Liver (tissue), 9 donors: ENCODE data around the gene PRSS33. TPM values are rescaled to one million over a fixed set of nuclear protein-coding genes. Genes with fewer than 3 reads are reported as not detected.

Source experiments
- DNase-seq: peaks from one replicate; pipeline ENCODE4 v3.0.0-alpha.2; 2017; ENCODE audit warnings: low spot score
- H3K27ac ChIP-seq, 2 donors: one replicate each; pipeline ENCODE4 v1.7.0; 2013; ENCODE audit warnings: inconsistent platforms in 2 of 2, low read length in 2 of 2, control low read depth in 1 of 2, low read depth in 1 of 2, mild to moderate bottlenecking in 1 of 2
- H3K27me3 ChIP-seq, 4 donors: one replicate each; pipeline versions ENCODE4 v1.6.1 to v1.7.0; 2013; ENCODE audit warnings: low read length in 3 of 4, inconsistent platforms in 1 of 4, mild to moderate bottlenecking in 1 of 4, moderate library complexity in 1 of 4; ENCODE audit not compliant: control insufficient read depth in 4 of 4, insufficient read depth in 4 of 4
- H3K36me3 ChIP-seq, 4 donors: one replicate each; pipeline versions ENCODE4 v1.6.1 to v1.7.0; 2013; ENCODE audit warnings: low read length in 3 of 4, mild to moderate bottlenecking in 3 of 4, low read depth in 1 of 4, moderate library complexity in 1 of 4; ENCODE audit not compliant: control insufficient read depth in 4 of 4, insufficient read depth in 3 of 4
- H3K4me1 ChIP-seq, 4 donors: one replicate each; pipeline versions ENCODE4 v1.6.1 to v1.7.0; 2013; ENCODE audit warnings: low read length in 3 of 4, mild to moderate bottlenecking in 3 of 4, moderate library complexity in 1 of 4; ENCODE audit not compliant: control insufficient read depth in 4 of 4, insufficient read depth in 4 of 4
- H3K4me3 ChIP-seq, 3 donors: one replicate each; pipeline versions ENCODE4 v1.6.1 to v1.7.0; 2013; ENCODE audit warnings: low read length in 3 of 3, control low read depth in 1 of 3, low read depth in 1 of 3, mild to moderate bottlenecking in 1 of 3
- H3K9ac ChIP-seq, 2 donors: one replicate each; pipeline ENCODE4 v1.7.0; 2013; ENCODE audit warnings: low read length in 2 of 2, mild to moderate bottlenecking in 2 of 2, moderate library complexity in 2 of 2, control low read depth in 1 of 2, low read depth in 1 of 2
- H3K9me3 ChIP-seq, 4 donors: one replicate each; pipeline versions ENCODE4 v1.6.1 to v1.7.0; 2013; ENCODE audit warnings: low read length in 3 of 4; ENCODE audit not compliant: control insufficient read depth in 4 of 4
- EGR1 ChIP-seq, 2 donors: IDR thresholded peaks; 2 replicates each; pipeline ENCODE4 v1.6.1; 2016 to 2018; ENCODE audit warnings: antibody characterized with exemption in 2 of 2, low read depth in 2 of 2
- FOXA2 ChIP-seq: IDR thresholded peaks from 2 replicates; pipeline ENCODE4 v1.6.1; 2016; ENCODE audit warnings: antibody characterized with exemption
- GABPA ChIP-seq, 2 donors: IDR thresholded peaks in 1 of 2; conservative IDR thresholded peaks in 1 of 2; 2 replicates each; pipeline ENCODE4 v1.6.1; 2016; ENCODE audit warnings: antibody characterized with exemption in 2 of 2, mild to moderate bottlenecking in 1 of 2, moderate library complexity in 1 of 2
- HNF4A ChIP-seq, 2 donors: conservative IDR thresholded peaks; 2 replicates each; pipeline ENCODE4 v1.6.1; 2016; ENCODE audit warnings: antibody characterized with exemption in 2 of 2, mild to moderate bottlenecking in 2 of 2
- HNF4G ChIP-seq: IDR thresholded peaks from 2 replicates; pipeline ENCODE4 v1.6.1; 2016; ENCODE audit warnings: antibody characterized with exemption
- JUND ChIP-seq, 2 donors: IDR thresholded peaks; 2 replicates each; pipeline ENCODE4 v1.6.1; 2016; ENCODE audit warnings: antibody characterized with exemption in 2 of 2
- RAD21 ChIP-seq, 2 donors: IDR thresholded peaks; 2 replicates each; pipeline ENCODE4 v1.6.1; 2016; ENCODE audit warnings: antibody characterized with exemption in 2 of 2, mild to moderate bottlenecking in 2 of 2
- RXRA ChIP-seq, 2 donors: IDR thresholded peaks; 2 replicates each; pipeline ENCODE4 v1.6.1; 2017 to 2018; ENCODE audit warnings: antibody characterized with exemption in 2 of 2, mild to moderate bottlenecking in 1 of 2
- SP1 ChIP-seq: IDR thresholded peaks from 2 replicates; pipeline ENCODE4 v1.6.1; 2018; ENCODE audit warnings: antibody characterized with exemption, mild to moderate bottlenecking
- TAF1 ChIP-seq: conservative IDR thresholded peaks from 2 replicates; pipeline ENCODE4 v1.6.1; 2016; ENCODE audit warnings: antibody characterized with exemption, mild to moderate bottlenecking
- YY1 ChIP-seq: IDR thresholded peaks from 2 replicates; pipeline ENCODE4 v1.6.1; 2016; ENCODE audit warnings: antibody characterized with exemption, mild to moderate bottlenecking
- WGBS: extraction: QIAGEN DNeasy Blood & Tissue Kit; methylation state at CpG from one replicate; pipeline ENCODE4 v1.1.7; 2013; 5-methylcytosine and 5-hydroxymethylcytosine counted together
- polyA plus RNA-seq, 2 donors: library from polyadenylated mRNA; stranded (reverse) in 1 of 2; unstranded in 1 of 2; fragments of 200-250 nt in 1 of 2; fragments of >200 nt in 1 of 2; fragmentation: Nextera tagmentation in 1 of 2; extraction: Ambion mirVana in 1 of 2; gene quantifications; one replicate each; pipeline versions ENCODE4 v1.2.1 to v1.2.3, GENCODE V29; 2013 to 2015
- total RNA-seq, 2 donors: library from RNA; depleted of rRNA; stranded (reverse); fragments of >200 nt; gene quantifications; one replicate each; pipeline ENCODE4 v1.2.3, GENCODE V29; 2014
- TF ChIP-seq, protein P1 (sequence below): IDR thresholded peaks from 2 replicates; pipeline ENCODE4 v1.6.1; 2016; ENCODE audit warnings: antibody characterized with exemption
- TF ChIP-seq, protein P2 (sequence below): IDR thresholded peaks from 2 replicates; pipeline ENCODE4 v1.6.1; 2016; ENCODE audit warnings: antibody characterized with exemption
- TF ChIP-seq, protein P3 (sequence below): fragments of 150-350 bp; IDR thresholded peaks from 2 replicates; pipeline ENCODE4 v1.5.1; 2017; ENCODE audit warnings: improper control_type of control experiment, low read depth, low read length; ENCODE audit not compliant: missing input control
- TF ChIP-seq, protein P4 (sequence below): IDR thresholded peaks from 2 replicates; pipeline ENCODE4 v1.6.1; 2016; ENCODE audit warnings: antibody characterized with exemption
- TF ChIP-seq, protein P5 (sequence below): IDR thresholded peaks from 2 replicates; pipeline ENCODE4 v1.6.1; 2016; ENCODE audit warnings: antibody characterized with exemption, mild to moderate bottlenecking
- donor health status: healthy.
- donor health status: healthy.
- donor health status: healthy.
- donor health status: healthy.
- donor health status: healthy.

The PRSS33 gene, protein sequence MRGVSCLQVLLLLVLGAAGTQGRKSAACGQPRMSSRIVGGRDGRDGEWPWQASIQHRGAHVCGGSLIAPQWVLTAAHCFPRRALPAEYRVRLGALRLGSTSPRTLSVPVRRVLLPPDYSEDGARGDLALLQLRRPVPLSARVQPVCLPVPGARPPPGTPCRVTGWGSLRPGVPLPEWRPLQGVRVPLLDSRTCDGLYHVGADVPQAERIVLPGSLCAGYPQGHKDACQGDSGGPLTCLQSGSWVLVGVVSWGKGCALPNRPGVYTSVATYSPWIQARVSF
- total RNA-seq: not detected
- polyA plus RNA-seq: not detected

DNA sequence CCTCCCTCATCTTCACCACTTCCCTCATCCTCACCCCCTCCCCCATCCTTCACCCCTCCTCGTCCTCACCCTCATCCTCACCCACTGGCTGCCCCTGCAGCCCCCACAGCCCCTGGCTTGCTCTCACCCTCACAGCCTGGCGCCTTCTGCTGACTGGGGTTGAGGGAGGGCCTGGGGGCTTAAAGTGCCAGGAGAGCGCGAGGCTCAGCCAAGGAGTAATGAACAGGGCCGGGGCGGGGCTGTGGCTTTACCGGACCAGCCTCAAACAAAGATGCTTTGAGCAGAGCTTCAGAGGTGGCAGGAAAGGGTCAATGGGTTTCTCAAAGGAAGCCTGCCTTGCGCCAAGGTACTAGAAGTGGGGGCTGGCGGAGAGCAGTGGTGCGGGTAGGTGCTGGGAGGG lies at the start of gene PRSS33:
Gene PRSS33 (minus strand): TSS at position 155 of the 400 bp plus-strand sequence. CDS start 1,013 bp downstream, outside the sequence.
- no peaks in the 10 kb centered on the region for H3K36me3 ChIP-seq
- no peak within 1 kb of the TSS for H3K27ac ChIP-seq
- TF ChIP-seq, protein P1, sequence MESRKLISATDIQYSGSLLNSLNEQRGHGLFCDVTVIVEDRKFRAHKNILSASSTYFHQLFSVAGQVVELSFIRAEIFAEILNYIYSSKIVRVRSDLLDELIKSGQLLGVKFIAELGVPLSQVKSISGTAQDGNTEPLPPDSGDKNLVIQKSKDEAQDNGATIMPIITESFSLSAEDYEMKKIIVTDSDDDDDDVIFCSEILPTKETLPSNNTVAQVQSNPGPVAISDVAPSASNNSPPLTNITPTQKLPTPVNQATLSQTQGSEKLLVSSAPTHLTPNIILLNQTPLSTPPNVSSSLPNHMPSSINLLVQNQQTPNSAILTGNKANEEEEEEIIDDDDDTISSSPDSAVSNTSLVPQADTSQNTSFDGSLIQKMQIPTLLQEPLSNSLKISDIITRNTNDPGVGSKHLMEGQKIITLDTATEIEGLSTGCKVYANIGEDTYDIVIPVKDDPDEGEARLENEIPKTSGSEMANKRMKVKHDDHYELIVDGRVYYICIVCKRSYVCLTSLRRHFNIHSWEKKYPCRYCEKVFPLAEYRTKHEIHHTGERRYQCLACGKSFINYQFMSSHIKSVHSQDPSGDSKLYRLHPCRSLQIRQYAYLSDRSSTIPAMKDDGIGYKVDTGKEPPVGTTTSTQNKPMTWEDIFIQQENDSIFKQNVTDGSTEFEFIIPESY: no peak
- TF ChIP-seq, protein P2, sequence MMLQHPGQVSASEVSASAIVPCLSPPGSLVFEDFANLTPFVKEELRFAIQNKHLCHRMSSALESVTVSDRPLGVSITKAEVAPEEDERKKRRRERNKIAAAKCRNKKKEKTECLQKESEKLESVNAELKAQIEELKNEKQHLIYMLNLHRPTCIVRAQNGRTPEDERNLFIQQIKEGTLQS: no peak
- TF ChIP-seq, protein P3, sequence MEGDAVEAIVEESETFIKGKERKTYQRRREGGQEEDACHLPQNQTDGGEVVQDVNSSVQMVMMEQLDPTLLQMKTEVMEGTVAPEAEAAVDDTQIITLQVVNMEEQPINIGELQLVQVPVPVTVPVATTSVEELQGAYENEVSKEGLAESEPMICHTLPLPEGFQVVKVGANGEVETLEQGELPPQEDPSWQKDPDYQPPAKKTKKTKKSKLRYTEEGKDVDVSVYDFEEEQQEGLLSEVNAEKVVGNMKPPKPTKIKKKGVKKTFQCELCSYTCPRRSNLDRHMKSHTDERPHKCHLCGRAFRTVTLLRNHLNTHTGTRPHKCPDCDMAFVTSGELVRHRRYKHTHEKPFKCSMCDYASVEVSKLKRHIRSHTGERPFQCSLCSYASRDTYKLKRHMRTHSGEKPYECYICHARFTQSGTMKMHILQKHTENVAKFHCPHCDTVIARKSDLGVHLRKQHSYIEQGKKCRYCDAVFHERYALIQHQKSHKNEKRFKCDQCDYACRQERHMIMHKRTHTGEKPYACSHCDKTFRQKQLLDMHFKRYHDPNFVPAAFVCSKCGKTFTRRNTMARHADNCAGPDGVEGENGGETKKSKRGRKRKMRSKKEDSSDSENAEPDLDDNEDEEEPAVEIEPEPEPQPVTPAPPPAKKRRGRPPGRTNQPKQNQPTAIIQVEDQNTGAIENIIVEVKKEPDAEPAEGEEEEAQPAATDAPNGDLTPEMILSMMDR: no peak
- TF ChIP-seq GABPA (IDR thresholded peaks at IDR 0.05 in 1 of 2, conservative IDR thresholded peaks at IDR 0.05 in 1 of 2) (no peak), YY1 (no peak), JUND (IDR thresholded peaks at IDR 0.05) (no peak), SP1 (no peak), RXRA (IDR thresholded peaks at IDR 0.05) (no peak), RAD21 (IDR thresholded peaks at IDR 0.05) (no peak), HNF4G (no peak), HNF4A (conservative IDR thresholded peaks at IDR 0.05) (no peak), EGR1 (IDR thresholded peaks at IDR 0.05; ENCODE audit: low read depth in 2 of 2) (no peak), TAF1 (no peak)
- TF ChIP-seq, protein P4, sequence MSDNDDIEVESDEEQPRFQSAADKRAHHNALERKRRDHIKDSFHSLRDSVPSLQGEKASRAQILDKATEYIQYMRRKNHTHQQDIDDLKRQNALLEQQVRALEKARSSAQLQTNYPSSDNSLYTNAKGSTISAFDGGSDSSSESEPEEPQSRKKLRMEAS: no peak
- H3K4me1 ChIP-seq: peaks cover 0 to 10% (median 4%) of the 10 kb centered on the region in 4 donors
- H3K9me3 ChIP-seq: no peaks in the 10 kb centered on the region
- H3K4me3 ChIP-seq: no peak within 1 kb of the TSS
- no peak for DNase-seq
- WGBS: 29% methylated on average over 10 of the region's 10 CpGs
- no peak within 1 kb of the TSS for H3K9ac ChIP-seq
- H3K27me3 ChIP-seq: peaks cover 0 to 5% (median 3%) of the 10 kb centered on the region in 4 donors

DNA sequence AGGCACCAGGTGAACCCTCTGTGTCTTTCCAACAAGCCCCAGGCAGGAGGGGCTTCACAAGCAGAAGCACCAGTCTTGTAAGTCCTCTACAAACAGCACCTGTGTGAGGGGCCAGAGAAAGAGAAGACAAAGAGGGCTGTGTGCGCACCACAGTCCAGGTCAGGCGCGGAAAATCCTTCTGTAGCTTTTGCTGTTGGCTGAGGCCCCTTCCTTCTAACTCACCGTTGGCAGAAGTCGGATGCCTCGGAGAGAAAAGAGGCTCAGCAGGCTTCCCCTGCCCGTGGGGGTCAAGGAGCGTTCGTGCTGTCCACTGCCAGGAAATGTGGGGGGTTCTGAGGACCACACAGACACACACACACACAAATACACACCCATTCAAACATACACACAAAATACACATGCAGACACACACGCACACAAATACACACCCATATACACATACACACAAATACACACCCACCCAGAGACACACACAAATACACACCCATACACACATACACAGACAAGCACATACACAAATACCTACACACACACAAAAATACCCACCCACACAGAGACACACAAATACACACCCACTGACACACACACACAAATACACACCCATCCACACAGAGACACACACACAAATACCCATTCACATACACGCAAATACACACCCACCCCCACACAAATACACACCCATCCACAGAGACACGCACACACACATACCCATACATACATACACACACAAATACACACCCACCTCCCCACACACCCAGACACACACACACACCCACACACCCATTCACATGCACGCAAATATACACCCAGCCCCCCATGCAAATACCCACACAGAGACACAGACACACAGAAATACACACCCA lies 49.5 kb upstream of the PRSS33 start:
- DNase-seq: no peak
- Histone ChIP-seq H3K27ac (no peak overlapping the region), H3K9me3 (no peaks in the 10 kb centered on the region)

More for the DNA sequence above, 49.5 kb upstream of the PRSS33 start:
- H3K9ac ChIP-seq: no peak overlapping the region
- TF ChIP-seq, protein P4: no peak
- TF ChIP-seq RXRA (IDR thresholded peaks at IDR 0.05): no peak
- TF ChIP-seq, protein P5, sequence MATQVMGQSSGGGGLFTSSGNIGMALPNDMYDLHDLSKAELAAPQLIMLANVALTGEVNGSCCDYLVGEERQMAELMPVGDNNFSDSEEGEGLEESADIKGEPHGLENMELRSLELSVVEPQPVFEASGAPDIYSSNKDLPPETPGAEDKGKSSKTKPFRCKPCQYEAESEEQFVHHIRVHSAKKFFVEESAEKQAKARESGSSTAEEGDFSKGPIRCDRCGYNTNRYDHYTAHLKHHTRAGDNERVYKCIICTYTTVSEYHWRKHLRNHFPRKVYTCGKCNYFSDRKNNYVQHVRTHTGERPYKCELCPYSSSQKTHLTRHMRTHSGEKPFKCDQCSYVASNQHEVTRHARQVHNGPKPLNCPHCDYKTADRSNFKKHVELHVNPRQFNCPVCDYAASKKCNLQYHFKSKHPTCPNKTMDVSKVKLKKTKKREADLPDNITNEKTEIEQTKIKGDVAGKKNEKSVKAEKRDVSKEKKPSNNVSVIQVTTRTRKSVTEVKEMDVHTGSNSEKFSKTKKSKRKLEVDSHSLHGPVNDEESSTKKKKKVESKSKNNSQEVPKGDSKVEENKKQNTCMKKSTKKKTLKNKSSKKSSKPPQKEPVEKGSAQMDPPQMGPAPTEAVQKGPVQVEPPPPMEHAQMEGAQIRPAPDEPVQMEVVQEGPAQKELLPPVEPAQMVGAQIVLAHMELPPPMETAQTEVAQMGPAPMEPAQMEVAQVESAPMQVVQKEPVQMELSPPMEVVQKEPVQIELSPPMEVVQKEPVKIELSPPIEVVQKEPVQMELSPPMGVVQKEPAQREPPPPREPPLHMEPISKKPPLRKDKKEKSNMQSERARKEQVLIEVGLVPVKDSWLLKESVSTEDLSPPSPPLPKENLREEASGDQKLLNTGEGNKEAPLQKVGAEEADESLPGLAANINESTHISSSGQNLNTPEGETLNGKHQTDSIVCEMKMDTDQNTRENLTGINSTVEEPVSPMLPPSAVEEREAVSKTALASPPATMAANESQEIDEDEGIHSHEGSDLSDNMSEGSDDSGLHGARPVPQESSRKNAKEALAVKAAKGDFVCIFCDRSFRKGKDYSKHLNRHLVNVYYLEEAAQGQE: no peak
- no peak for TF ChIP-seq FOXA2
- no peak for TF ChIP-seq SP1
- H3K4me3 ChIP-seq: no peak overlapping the region
- WGBS: 75% methylated on average over 13 of the region's 13 CpGs
- H3K4me1 ChIP-seq: peaks cover 0 to 1% (median under 1%) of the 10 kb centered on the region in 4 donors
- H3K36me3 ChIP-seq: no peaks in the 10 kb centered on the region
- H3K27me3 ChIP-seq: no peaks in the 10 kb centered on the region
